IPS-15b (cell line): ENCODE measurements around the gene NLRC5.
"Not testable (repeated sequence)": the region's sequence is repeated elsewhere in the genome, so short reads cannot be mapped to it uniquely, and the experiment has no call there.

Source experiments
- H3K27me3 ChIP-seq: one replicate; pipeline ENCODE4 v1.6.1; 2013; ENCODE audit warnings: low read length; ENCODE audit not compliant: control insufficient read depth, insufficient read depth
- H3K36me3 ChIP-seq: one replicate; pipeline ENCODE4 v1.6.1; 2013; ENCODE audit warnings: low read length; ENCODE audit not compliant: control insufficient read depth, insufficient read depth
- H3K4me1 ChIP-seq: one replicate; pipeline ENCODE4 v1.6.1; 2013; ENCODE audit warnings: mild to moderate bottlenecking, low read length; ENCODE audit not compliant: control insufficient read depth, insufficient read depth
- H3K4me3 ChIP-seq: one replicate; pipeline ENCODE4 v1.5.1; 2013; ENCODE audit warnings: low read depth, low read length
- H3K9ac ChIP-seq: one replicate; pipeline ENCODE4 v1.6.1; 2013; ENCODE audit warnings: low read depth, mild to moderate bottlenecking, low read length
- H3K9me3 ChIP-seq: one replicate; pipeline ENCODE4 v1.6.1; 2013; ENCODE audit warnings: mild to moderate bottlenecking, low read length; ENCODE audit not compliant: control insufficient read depth, insufficient read depth

The NLRC5 gene

GRCh38 chr16:57096192-57096591, 106.8 kb downstream of the NLRC5 start:
- no peaks in the 10 kb centered on the region for H3K36me3 ChIP-seq
- peaks cover 19% of the 10 kb centered on the region for H3K27me3 ChIP-seq
- H3K9ac ChIP-seq: no peak overlapping the region
- no peaks in the 10 kb centered on the region for H3K4me1 ChIP-seq
- no peak overlapping the region for H3K4me3 ChIP-seq
- no peaks in the 10 kb centered on the region for H3K9me3 ChIP-seq

DNA sequence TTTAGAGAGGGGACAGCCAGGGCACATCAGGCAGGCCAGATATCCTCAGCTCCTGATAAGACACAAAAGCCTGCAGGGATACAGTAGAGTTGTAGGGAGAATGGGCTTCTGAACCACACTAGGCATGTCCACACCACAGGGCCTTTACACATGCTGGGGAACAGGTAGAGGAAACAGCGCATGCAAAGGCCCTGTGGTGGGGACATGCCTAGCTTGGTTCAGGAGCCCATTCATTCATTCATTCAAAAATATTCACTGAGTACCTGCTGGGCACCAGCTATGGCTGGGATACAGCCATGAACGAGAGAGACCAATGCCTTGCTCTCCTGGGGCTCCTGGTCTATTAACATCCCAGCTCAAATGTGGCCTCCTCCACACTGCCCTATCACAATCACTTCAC, 107.4 kb downstream of the NLRC5 start:
- Histone ChIP-seq H3K36me3 (no peaks in the 10 kb centered on the region), H3K9me3 (no peaks in the 10 kb centered on the region), H3K4me1 (no peaks in the 10 kb centered on the region)

GRCh38 chr16:57098188-57098841, 109.0 kb downstream of the NLRC5 start:
- H3K36me3 ChIP-seq: no peaks in the 10 kb centered on the region
- no peak overlapping the region for H3K9ac ChIP-seq
- peaks cover 10% of the 10 kb centered on the region for H3K27me3 ChIP-seq
- no peak overlapping the region for H3K4me3 ChIP-seq
- peaks cover under 1% of the 10 kb centered on the region for H3K4me1 ChIP-seq
- H3K9me3 ChIP-seq: no peaks in the 10 kb centered on the region

More for the DNA sequence above, 107.4 kb downstream of the NLRC5 start:
- Histone ChIP-seq H3K27me3 (peaks cover 14% of the 10 kb centered on the region), H3K4me3 (no peak overlapping the region), H3K9ac (no peak overlapping the region)

- H3K27me3 ChIP-seq, H3K4me3 ChIP-seq, H3K4me1 ChIP-seq, H3K9ac ChIP-seq, H3K36me3 ChIP-seq, H3K9me3 ChIP-seq: not testable (repeated sequence)
Observed at GRCh38 chr16:57099965-57100364, 110.6 kb downstream of the NLRC5 start.

DNA sequence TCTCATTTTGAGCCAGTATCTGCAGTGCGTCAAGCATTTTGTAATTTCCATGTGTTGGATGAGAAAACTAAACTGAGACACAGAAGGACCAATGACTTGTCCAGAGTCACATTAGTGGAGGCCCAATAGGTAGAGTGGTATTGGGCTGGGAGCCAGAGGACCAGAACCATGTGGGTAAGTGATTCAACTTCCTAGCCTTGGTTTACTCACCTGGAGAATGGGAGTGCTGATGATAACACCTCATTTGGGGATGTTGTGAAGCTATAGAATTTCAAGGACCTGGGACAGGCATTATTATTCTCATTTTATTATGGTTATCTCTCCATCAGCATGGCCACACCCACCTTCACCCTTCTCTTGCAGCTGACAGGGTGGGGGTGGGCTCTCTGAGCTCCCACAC, 111.1 kb downstream of the NLRC5 start:
- peaks cover 4% of the 10 kb centered on the region for H3K4me1 ChIP-seq
- no peaks in the 10 kb centered on the region for H3K36me3 ChIP-seq
- no peaks in the 10 kb centered on the region for H3K27me3 ChIP-seq
- no peak overlapping the region for H3K4me3 ChIP-seq
- no peak overlapping the region for H3K9ac ChIP-seq
- no peaks in the 10 kb centered on the region for H3K9me3 ChIP-seq

GRCh38 chr16:57102888-57103851, 113.8 kb downstream of the NLRC5 start:
- no peaks in the 10 kb centered on the region for H3K9me3 ChIP-seq
- no peaks in the 10 kb centered on the region for H3K36me3 ChIP-seq
- H3K4me1 ChIP-seq: peaks cover 4% of the 10 kb centered on the region
- no peaks in the 10 kb centered on the region for H3K27me3 ChIP-seq
- H3K4me3 ChIP-seq: no peak overlapping the region
- H3K9ac ChIP-seq: no peak overlapping the region

DNA sequence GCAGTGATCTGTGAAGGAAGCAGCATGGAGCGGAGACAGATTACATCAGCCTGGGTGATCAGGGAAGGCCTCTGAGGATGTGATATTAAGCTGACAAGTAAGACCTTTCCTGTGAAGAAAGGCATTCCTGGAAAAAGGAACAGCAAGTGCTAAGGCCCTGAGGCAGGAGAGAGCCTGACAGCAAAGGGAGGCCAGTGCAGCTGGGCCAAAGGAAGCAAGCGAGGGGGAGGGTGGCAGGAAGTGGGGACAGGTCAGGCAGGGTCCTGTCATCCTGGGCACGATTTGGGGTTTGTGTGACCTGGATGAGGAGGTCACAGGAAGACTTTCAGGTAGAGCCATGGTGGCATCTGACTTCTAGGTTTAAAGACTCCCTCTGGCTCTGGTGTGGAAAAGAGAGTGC, 115.3 kb downstream of the NLRC5 start:
- Histone ChIP-seq H3K9me3 (no peaks in the 10 kb centered on the region), H3K36me3 (no peaks in the 10 kb centered on the region), H3K4me3 (no peak overlapping the region), H3K4me1 (peaks cover 4% of the 10 kb centered on the region), H3K27me3 (no peaks in the 10 kb centered on the region), H3K9ac (no peak overlapping the region)

DNA sequence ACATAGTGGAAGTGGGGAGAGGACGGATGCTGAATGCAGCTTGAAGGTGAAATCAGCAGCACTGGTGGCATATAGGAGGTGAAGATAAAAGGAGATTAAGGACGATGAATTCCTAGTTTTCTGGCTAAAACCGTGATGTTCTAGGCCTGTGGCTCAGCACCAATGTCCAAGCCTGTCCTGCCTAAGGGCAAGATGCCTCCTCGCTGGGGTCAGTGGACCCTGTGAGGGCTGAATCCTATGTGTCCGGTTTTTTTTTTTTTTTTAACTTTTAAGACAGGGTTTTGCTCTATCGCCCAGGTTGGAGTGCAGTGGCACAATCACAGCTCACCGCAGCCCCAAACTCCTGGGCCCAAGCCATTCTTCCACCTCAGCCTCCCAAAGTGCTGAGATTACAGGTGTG, 115.8 kb downstream of the NLRC5 start:
- Histone ChIP-seq H3K36me3 (no peaks in the 10 kb centered on the region), H3K27me3 (no peaks in the 10 kb centered on the region), H3K4me3 (no peak overlapping the region), H3K4me1 (peaks cover 4% of the 10 kb centered on the region), H3K9ac (no peak overlapping the region), H3K9me3 (no peaks in the 10 kb centered on the region)

GRCh38 chr16:57106767-57107166, 117.4 kb downstream of the NLRC5 start:
- Histone ChIP-seq H3K9me3 (no peaks in the 10 kb centered on the region), H3K4me3 (no peak overlapping the region), H3K9ac (no peak overlapping the region), H3K36me3 (no peaks in the 10 kb centered on the region), H3K4me1 (peaks cover 4% of the 10 kb centered on the region), H3K27me3 (no peaks in the 10 kb centered on the region)

DNA sequence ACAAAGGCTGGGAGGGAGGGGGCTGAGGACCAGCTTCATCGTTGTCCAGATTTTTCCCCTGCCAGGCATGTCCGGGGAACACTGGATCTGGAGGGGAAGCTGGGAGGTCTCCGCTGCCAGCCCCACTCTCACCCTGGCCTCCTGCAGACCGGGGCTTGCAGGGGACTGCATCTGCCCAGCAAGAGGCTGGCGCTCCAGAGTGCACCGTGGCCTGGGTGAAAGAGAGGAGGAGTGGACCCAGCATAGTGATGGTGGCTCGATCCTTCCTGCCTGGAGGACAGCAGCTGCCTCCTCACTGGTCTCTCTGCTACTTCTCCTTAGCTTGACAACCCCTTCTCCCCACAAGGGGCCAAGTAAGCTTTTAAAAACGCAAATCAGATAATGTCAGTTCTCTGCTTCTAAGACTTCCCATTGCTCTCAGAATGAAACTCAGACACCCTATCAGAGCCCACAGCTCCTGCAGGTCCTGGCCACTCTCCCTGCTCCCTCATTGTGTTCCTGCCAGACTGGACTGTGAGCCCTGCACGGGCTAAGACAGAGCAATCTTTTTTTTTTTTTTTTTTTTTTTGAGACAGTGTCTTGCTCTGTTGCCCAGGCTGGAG, 118.1 kb downstream of the NLRC5 start:
- Histone ChIP-seq H3K4me1 (peaks cover 4% of the 10 kb centered on the region), H3K27me3 (no peaks in the 10 kb centered on the region), H3K4me3 (no peak overlapping the region), H3K9ac (no peak overlapping the region), H3K9me3 (no peaks in the 10 kb centered on the region), H3K36me3 (no peaks in the 10 kb centered on the region)

- peaks cover 3% of the 10 kb centered on the region for H3K4me1 ChIP-seq
- H3K27me3 ChIP-seq: no peaks in the 10 kb centered on the region
- H3K9me3 ChIP-seq: no peaks in the 10 kb centered on the region
- H3K9ac ChIP-seq: no peak overlapping the region
- H3K4me3 ChIP-seq: no peak overlapping the region
- no peaks in the 10 kb centered on the region for H3K36me3 ChIP-seq
Observed at GRCh38 chr16:57108432-57108831, 119.1 kb downstream of the NLRC5 start.
